PC-9 (cell line): ENCODE results near the gene SHFL. TPM values are rescaled to one million over a fixed set of nuclear protein-coding genes. Genes with fewer than 3 reads are reported as not detected.

ENCODE experiments used
- BruUV-seq: library from RNA; stranded (reverse); fragments of 400-500 nt; replicated peaks from 2 replicates; lab custom pipeline; 2021; lab: Mats Ljungman, UMichigan
- CTCF ChIA-PET: fragments of 300-600 bp; sonication (Branson Sonifier 250); formaldehyde crosslinking; loops from one replicate; lab custom pipeline; 2022; ENCODE audit warnings: antibody characterized with exemption; lab: Charles Lee
- POLR2A ChIA-PET: fragments of 300-600 bp; sonication (Branson Sonifier 250); formaldehyde crosslinking; loops from one replicate; lab custom pipeline; 2022; ENCODE audit warnings: antibody characterized with exemption; ENCODE audit not compliant: unreplicated experiment; lab: Charles Lee
- DNase-seq, 2 experiments: peaks; one replicate each; pipeline versions ENCODE4 v3.0.0 to v3.0.0-alpha.2; 2015 to 2022; ENCODE audit warnings: mixed read lengths in 1 of 2
- H2AFZ ChIP-seq: fragments of 200-600 bp; sonication (generic); 2 replicates; pipeline ENCODE4 v1.8.1; 2017; ENCODE audit warnings: antibody characterized with exemption
- H3F3A ChIP-seq: fragments of 200-600 bp; sonication (generic); 2 replicates; pipeline ENCODE4 v1.8.1; 2017; ENCODE audit warnings: antibody characterized with exemption, mild to moderate bottlenecking, low read depth; ENCODE audit not compliant: insufficient read depth
- H3K27ac ChIP-seq: fragments of 200-600 bp; sonication (generic); 2 replicates; pipeline ENCODE4 v1.6.1; 2016; ENCODE audit warnings: mixed run types
- H3K27me3 ChIP-seq: fragments of 200-600 bp; sonication (generic); 2 replicates; pipeline ENCODE4 v1.6.1; 2016; ENCODE audit warnings: low read depth, mixed run types; ENCODE audit not compliant: insufficient read depth
- H3K36me3 ChIP-seq: fragments of 200-600 bp; sonication (generic); 2 replicates; pipeline ENCODE4 v1.6.1; 2016; ENCODE audit warnings: low read depth, mixed run types
- H3K4me1 ChIP-seq: fragments of 200-600 bp; sonication (generic); replicated peaks from 2 replicates; pipeline ENCODE4 v1.6.1; 2016; ENCODE audit warnings: mixed run types; ENCODE audit not compliant: insufficient read depth
- H3K4me2 ChIP-seq: fragments of 200-600 bp; sonication (generic); 2 replicates; pipeline ENCODE4 v1.6.1; 2017; ENCODE audit warnings: mixed run types
- H3K4me3 ChIP-seq: fragments of 200-600 bp; sonication (generic); 2 replicates; pipeline ENCODE4 v1.6.1; 2016; ENCODE audit warnings: mixed run types
- H3K79me2 ChIP-seq: fragments of 200-600 bp; sonication (generic); 2 replicates; pipeline ENCODE4 v1.6.1; 2017; ENCODE audit warnings: low read depth, mixed run types
- H3K9me2 ChIP-seq: fragments of 200-600 bp; sonication (generic); 2 replicates; pipeline ENCODE4 v1.8.1; 2017; ENCODE audit warnings: mild to moderate bottlenecking; ENCODE audit not compliant: insufficient read depth
- H3K9me3 ChIP-seq: fragments of 200-600 bp; sonication (generic); 2 replicates; pipeline ENCODE4 v1.8.1; 2016; ENCODE audit warnings: low read depth; ENCODE audit not compliant: insufficient read depth
- H4K20me1 ChIP-seq: fragments of 200-600 bp; sonication (generic); 2 replicates; pipeline ENCODE4 v1.8.1; 2017; ENCODE audit not compliant: insufficient read depth
- CTCF ChIP-seq: fragments of 200-600 bp; sonication (generic); conservative IDR thresholded peaks from 2 replicates; pipeline ENCODE4 v1.6.1; 2017; ENCODE audit warnings: mixed run types, antibody characterized with exemption, mild to moderate bottlenecking, moderate library complexity
- EZH2 ChIP-seq: fragments of 200-600 bp; sonication (generic); IDR thresholded peaks from 2 replicates; pipeline ENCODE4 v1.8.0; 2017; ENCODE audit warnings: antibody characterized with exemption, low read depth
- intact Hi-C: fragments of 100-400 bp; cut with micrococcal nuclease; formaldehyde crosslinking; loops from one replicate; pipeline ENCODE4 v1.10.0; 2022; ENCODE audit not compliant: unreplicated experiment
- total RNA-seq: library from RNA; stranded (reverse); gene quantifications from 2 replicates; pipeline ENCODE4 v1.2.3, GENCODE V29; 2021

The SHFL gene
- total RNA-seq, 1 experiment from 2014 or later = 25.6 TPM

GRCh38 chr19:10088949-10089554 is 2.9 kb downstream of the SHFL start:
- no peak overlapping the region for H2AFZ ChIP-seq
- H3F3A ChIP-seq = peaks cover 23% of the 10 kb centered on the region; the same call in 1 of the 2 replicates
- H3K27ac ChIP-seq = no peak overlapping the region
- H3K9me3 ChIP-seq = no peaks in the 10 kb centered on the region
- no peaks in the 10 kb centered on the region for H3K27me3 ChIP-seq
- H3K79me2 ChIP-seq = no peaks in the 10 kb centered on the region
- no peak overlapping the region for H3K4me3 ChIP-seq
- CTCF ChIA-PET = no interaction called here
- no peaks in the 10 kb centered on the region for H4K20me1 ChIP-seq
- BruUV-seq = no TSS peak
- H3K36me3 ChIP-seq = no peaks in the 10 kb centered on the region
- no peaks in the 10 kb centered on the region for H3K9me2 ChIP-seq
- POLR2A ChIA-PET = no interaction called here
- TF ChIP-seq CTCF (no peak), EZH2 (no peak)
- no peak overlapping the region for H3K4me2 ChIP-seq
- no peaks in the 10 kb centered on the region for H3K4me1 ChIP-seq
- DNase-seq = no peak
- intact Hi-C loops = no loop called here

GRCh38 chr19:10089801-10090375 is 3.8 kb downstream of the SHFL start:
- Histone ChIP-seq H3K36me3 (no peaks in the 10 kb centered on the region), H3K27me3 (no peaks in the 10 kb centered on the region), H3K4me3 (no peak overlapping the region), H3K9me3 (no peaks in the 10 kb centered on the region), H2AFZ (no peak overlapping the region), H3K4me1 (no peaks in the 10 kb centered on the region), H4K20me1 (no peaks in the 10 kb centered on the region), H3K9me2 (no peaks in the 10 kb centered on the region), H3F3A (peaks cover 19% of the 10 kb centered on the region; the same call in 1 of the 2 replicates), H3K79me2 (no peaks in the 10 kb centered on the region), H3K27ac (no peak overlapping the region), H3K4me2 (no peak overlapping the region)
- ChIA-PET CTCF (no interaction called here), POLR2A (no interaction called here)
- BruUV-seq = no TSS peak
- TF ChIP-seq CTCF (no peak), EZH2 (no peak)
- DNase-seq = no peak
- intact Hi-C loops = no loop called here

- CTCF ChIA-PET = no interaction called here
- Histone ChIP-seq H3K4me1 (peaks cover 7% of the 10 kb centered on the region), H3K27me3 (no peaks in the 10 kb centered on the region), H3K9me3 (no peaks in the 10 kb centered on the region), H4K20me1 (no peaks in the 10 kb centered on the region), H3K9me2 (no peaks in the 10 kb centered on the region), H3K4me2 (no peak overlapping the region), H3K36me3 (no peaks in the 10 kb centered on the region), H3K79me2 (no peaks in the 10 kb centered on the region), H2AFZ (no peak overlapping the region), H3F3A (peaks cover 27% of the 10 kb centered on the region; the same call in 1 of the 2 replicates), H3K27ac (no peak overlapping the region), H3K4me3 (no peak overlapping the region)
- TF ChIP-seq EZH2 (no peak), CTCF (no peak)
- BruUV-seq = no TSS peak
- POLR2A ChIA-PET = no interaction called here
- no peak for DNase-seq
- intact Hi-C loops = no loop called here
Observed at GRCh38 chr19:10091370-10091687, 5.2 kb downstream of the SHFL start.
